ENCODE measurements around the gene XCR1.
"Not testable (repeated sequence)": the region's sequence is repeated elsewhere in the genome, so short reads cannot be mapped to it uniquely, and the experiment has no call there.

The XCR1 gene

GRCh38 chr3:46007280-46007679 lies 20.0 kb downstream of the XCR1 start:
- DNase-seq (ENCODE audit: low read depth in 1 of 2, low spot score in 1 of 2), result no peak

- DNase-seq (ENCODE audit: low read depth in 1 of 2, low spot score in 1 of 2), result no peak
Observed at GRCh38 chr3:46006238-46007032, 20.8 kb downstream of the XCR1 start.

DNA sequence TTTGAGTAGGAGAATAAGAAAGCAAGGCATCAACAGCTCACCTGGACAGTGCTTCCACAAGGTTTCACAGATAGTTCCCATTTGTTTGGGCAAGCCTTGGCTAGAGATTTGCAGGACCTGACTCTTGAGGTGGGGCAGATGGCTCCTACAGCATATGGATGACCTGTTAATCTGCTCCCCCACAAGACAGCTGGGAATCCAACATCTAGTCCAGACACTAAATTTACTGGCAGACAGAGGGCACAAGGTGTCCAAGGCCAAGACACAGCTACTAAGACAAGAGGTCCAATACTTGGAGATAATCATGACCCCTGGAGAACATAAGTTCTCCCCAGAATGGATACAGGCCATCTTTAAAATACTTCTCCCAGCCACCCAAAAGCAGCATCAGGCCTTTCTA lies 23.6 kb downstream of the XCR1 start:
- DNase-seq (ENCODE audit: low read depth in 1 of 2, low spot score in 1 of 2), result not testable (repeated sequence)

DNA sequence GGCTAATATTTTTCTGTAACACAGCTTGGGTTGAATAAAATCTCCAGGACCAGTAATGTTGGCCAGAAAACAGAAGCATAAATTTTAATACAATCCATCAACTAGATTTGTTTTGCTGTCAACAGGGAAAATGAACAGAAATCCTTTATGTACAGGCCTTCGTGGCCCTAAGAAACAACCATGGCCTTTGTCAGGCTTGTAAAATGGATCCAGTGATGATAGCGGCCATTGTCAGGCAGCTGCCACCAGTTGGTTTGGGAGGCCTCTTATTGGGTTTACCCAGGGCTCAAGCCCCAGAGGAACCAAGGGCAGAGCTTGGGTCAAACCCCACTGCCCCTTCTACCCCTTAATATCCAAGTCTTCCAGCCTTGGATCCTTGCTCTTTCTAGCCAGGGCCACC lies 26.1 kb downstream of the XCR1 start:
- no peak for DNase-seq (ENCODE audit: low read depth in 1 of 2, low spot score in 1 of 2)

GRCh38 chr3:45997942-45998341 lies 29.3 kb downstream of the XCR1 start:
- no peak for DNase-seq (ENCODE audit: low read depth in 1 of 2, low spot score in 1 of 2)

DNA sequence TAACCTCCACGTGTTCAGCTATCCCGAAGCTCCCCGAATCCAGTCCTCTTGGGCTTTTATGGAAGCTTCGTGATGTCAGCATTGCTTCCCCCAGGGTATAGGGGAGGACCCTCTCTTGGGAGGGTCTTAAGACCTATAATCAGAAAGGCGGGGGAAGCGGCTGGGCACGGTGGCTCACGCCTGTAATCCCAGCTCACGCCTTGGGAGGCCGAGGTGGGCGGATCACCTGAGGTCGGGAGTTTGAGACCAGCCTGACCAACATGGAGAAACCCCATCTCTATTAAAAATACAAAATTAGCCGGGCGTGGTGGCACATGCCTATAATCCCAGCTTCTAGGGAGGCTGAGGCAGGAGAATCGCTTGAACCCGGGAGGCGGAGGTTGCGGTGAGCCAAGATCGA lies 29.8 kb downstream of the XCR1 start:
- not testable (repeated sequence) for DNase-seq (ENCODE audit: low read depth in 1 of 2, low spot score in 1 of 2)

- DNase-seq (ENCODE audit: low read depth in 1 of 2, low spot score in 1 of 2), result peak; percentile 75 to 76
Observed at GRCh38 chr3:45995236-45996192, 31.8 kb downstream of the XCR1 start, which contains the start of gene FYCO1. Gene FYCO1, minus strand, starts transcription at chr3:45995824. Its CDS starts 10,914 bp downstream, at chr3:45984910.

DNA sequence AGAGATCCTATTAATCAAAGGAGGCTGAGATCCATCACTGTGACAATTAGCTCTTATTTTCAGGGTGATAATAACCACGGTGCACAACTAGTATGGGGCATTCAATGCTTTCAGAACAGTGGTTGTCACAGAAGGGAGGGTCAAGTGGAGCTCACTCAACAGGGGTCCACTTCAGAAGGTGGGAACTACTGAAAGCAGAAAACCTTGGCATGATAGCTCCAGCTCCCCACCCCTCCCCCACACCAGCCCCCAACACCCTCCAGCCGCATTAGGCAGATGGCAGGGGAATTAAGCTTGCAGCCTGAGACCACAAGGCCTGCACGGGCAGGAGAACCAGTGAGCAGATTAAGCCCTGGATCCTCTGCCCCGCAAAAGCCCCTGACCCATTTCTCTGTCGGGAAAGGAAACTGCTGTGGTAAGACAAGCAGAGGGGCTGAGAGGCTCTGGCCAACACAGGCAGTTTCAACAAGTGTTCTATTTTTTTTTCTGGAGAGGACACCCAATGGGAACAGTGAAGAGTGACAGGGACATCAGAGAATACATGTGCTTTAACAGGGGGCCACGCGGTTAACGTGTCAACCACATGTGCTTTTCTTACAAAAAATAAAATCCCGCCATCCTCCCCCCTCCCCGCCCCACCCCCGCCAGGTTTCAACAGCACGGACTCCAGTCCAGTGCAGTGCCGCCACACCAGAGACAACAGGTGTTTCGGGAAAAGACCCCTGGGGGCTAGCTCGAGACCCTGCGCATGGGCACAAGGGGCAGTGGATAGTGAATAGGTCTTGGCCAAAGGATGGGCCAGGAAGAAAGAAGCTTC lies 32.7 kb downstream of the XCR1 start:
- peak in 1 of 2 donors; percentile 26 for DNase-seq (ENCODE audit: low read depth in 1 of 2, low spot score in 1 of 2)

GRCh38 chr3:45993421-45994027 lies 33.8 kb downstream of the XCR1 start:
- DNase-seq (ENCODE audit: low read depth in 1 of 2, low spot score in 1 of 2), result no peak

DNA sequence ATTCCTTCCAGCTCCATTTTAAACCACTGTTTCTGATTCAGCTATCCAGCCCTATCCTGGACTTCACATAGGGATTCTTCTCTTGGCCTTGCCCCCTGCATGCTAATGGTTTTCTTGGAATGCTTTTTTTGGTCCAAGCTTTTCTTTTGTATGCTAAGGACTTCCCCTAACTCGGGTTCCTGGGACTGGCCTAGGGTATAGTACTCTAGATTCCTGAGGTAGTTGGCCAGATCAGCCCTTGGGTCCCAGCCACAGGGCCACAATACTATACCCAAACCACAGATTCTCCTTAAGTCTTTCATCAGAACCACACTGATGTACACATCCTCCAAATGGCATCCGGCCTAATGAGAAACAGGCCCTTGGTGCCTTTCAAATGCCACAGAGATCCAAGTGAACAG lies 34.5 kb downstream of the XCR1 start:
- DNase-seq (ENCODE audit: low read depth in 1 of 2, low spot score in 1 of 2), result no peak

- no peak for DNase-seq (ENCODE audit: low read depth in 1 of 2, low spot score in 1 of 2)
Observed at GRCh38 chr3:45992133-45992729, 35.1 kb downstream of the XCR1 start.

- DNase-seq (ENCODE audit: low read depth in 1 of 2, low spot score in 1 of 2), result no peak
Observed at GRCh38 chr3:45991341-45991740, 35.9 kb downstream of the XCR1 start.

DNA sequence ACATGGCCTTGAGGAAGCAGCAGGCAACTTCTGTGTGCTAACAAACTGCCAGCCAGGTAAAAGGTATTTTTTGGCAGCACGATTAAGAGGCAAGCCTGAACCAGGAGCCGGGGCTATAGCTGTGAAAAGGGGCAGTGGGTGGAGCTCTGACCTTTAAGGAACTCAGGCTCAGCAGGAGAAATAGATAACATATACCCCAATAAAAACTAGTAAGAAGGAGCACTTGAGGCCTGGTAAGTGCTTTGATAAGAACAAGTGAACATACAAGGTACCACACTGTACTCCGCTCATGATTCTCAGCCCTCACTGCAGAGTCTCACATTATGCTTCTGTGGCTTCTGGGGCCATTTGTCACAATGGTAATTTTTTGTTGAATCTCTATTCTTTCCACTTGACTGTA lies 37.1 kb downstream of the XCR1 start:
- DNase-seq (ENCODE audit: low read depth in 1 of 2, low spot score in 1 of 2), result no peak

GRCh38 chr3:45988804-45989203 lies 38.5 kb downstream of the XCR1 start:
- DNase-seq (ENCODE audit: low read depth in 1 of 2, low spot score in 1 of 2), result no peak

DNA sequence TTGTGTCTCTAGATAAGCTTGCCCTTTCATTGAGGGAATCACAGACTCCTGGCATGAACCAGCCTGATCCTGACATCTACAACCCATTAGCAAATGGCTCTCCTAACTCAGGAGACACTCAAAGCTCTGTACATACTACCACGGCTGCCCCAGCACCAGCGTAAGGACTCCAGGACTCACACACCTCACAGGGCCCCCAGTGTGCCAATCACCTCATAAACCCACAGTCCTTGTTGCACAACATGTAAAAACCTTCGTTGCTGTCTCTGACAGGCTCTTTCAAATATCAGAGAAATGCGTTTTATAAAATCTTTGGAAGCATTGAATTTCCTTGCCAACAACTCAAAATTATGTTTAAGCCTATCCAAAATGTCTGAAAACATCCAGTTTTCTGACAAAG lies 38.9 kb downstream of the XCR1 start:
- no peak for DNase-seq (ENCODE audit: low read depth in 1 of 2, low spot score in 1 of 2)

- DNase-seq (ENCODE audit: low read depth in 1 of 2, low spot score in 1 of 2), result no peak
Observed at GRCh38 chr3:45987368-45988291, 39.7 kb downstream of the XCR1 start.

GRCh38 chr3:45986303-45986982 lies 40.8 kb downstream of the XCR1 start:
- DNase-seq (ENCODE audit: low read depth in 1 of 2, low spot score in 1 of 2), result no peak

DNA sequence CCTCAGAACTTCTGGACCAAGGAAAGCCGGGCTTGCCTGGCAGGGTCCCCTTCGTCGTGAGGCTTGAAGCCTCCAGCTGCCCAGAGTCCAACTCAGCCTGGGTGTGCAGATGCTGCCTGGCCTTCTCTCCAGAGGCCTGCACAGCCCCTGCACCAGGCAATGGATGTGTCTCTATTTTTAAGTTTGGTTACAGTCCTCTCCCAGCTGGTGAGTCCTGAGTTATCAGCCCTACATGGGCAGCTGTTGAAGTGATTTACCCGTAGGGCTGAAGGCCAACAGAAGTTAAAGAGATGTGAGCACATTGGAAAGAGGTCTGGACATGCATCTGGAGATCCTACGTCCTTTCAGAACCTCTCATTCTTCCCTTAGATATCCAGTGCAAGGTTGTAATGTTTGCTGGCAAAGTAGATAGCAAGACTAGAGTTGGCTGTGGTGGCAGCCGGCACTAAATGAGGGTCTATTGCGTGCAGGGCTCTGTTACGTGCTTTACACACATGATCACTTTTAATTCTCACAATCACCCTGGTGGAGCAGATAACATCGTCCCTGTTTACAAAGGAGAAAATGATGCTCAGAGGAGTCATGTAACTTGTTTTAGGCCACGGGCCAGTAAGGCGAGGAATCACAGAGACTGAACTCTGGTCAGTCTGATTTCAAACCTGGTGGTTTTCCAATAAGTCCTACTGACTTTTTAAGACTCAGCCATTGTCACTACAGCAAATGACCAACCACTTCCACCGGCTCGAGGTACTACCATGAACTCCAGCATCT lies 41.6 kb downstream of the XCR1 start:
- DNase-seq (ENCODE audit: low read depth in 1 of 2, low spot score in 1 of 2), result no peak

All from activated T-helper 1 cell treated with anti-CD3 and anti-CD28 coated beads, Interleukin-2, amount 50 U/mL, for 16 hours (primary cell).